Measurements from ENCODE around the gene HLCS. TPM values are rescaled to one million over a fixed set of nuclear protein-coding genes. Genes with fewer than 3 reads are reported as not detected.

HLCS gene
- total RNA-seq, 6 donors from 2014 or later = 15.3 to 34.6 (median 24.1) TPM

DNA sequence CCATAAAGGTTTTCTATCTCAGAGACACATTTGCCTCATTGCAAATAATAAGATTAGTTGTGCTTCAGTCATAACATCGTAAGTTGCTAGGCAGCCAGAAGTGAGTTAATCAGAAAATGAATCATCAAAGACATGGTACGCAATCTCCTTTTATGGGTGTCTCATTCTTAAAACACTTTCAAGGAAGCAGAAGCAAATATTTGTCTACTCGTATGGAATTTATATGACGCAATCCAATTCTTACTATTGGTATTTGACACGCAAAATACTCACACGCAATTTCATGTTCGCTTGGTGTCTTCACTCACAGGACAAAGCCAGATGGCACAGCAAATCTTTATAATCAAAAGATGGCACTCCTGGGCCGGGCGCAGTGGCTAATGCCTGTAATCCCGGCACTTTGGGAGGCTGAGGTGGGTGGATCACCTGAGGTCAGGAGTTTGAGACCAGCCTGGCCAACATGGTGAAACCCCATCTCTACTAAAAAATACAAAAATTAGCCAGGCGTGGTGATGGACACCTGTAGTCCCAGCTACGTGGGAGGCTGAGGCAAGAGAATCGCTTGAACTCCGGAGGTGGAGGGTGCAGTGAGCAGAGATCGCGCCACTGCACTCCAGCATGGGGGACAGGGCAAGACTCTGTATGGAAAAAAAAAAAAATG is 56.4 kb downstream of the HLCS start:
- DNase-seq = no peak
- 66 to 77% methylated on average over 16 of the region's 16 CpGs for WGBS, 2 donors
- Histone ChIP-seq H3K36me3 (no peaks in the 10 kb centered on the region), H3K4me3 (no peak overlapping the region), H3K4me1 (peaks cover 0 to 17% (median 1%) of the 10 kb centered on the region in 4 donors), H3K27me3 (no peaks in the 10 kb centered on the region), H3K27ac (no peak overlapping the region), H3K9me3 (no peaks in the 10 kb centered on the region)
- no peak for TF ChIP-seq POLR2A (IDR thresholded peaks at IDR 0.05)
- TF ChIP-seq CTCF (IDR thresholded peaks at IDR 0.05) = no peak
- TF ChIP-seq POLR2AphosphoS5 (IDR thresholded peaks at IDR 0.05) = no peak
- peak in 1 of 4 donors; percentile 57 for TF ChIP-seq EP300 (IDR thresholded peaks at IDR 0.05)
- ATAC-seq (ENCODE audit: low FRiP score in 2 of 2) = peak in 1 of 2 donors; percentile 82

GRCh38 chr21:36909423-36909822 is 57.0 kb downstream of the HLCS start:
- TF ChIP-seq POLR2AphosphoS5 (IDR thresholded peaks at IDR 0.05) (no peak), EP300 (IDR thresholded peaks at IDR 0.05) (no peak), CTCF (IDR thresholded peaks at IDR 0.05) (no peak), POLR2A (IDR thresholded peaks at IDR 0.05) (no peak)
- Histone ChIP-seq H3K4me3 (no peak overlapping the region), H3K27ac (no peak overlapping the region), H3K27me3 (no peaks in the 10 kb centered on the region), H3K36me3 (no peaks in the 10 kb centered on the region), H3K9me3 (no peaks in the 10 kb centered on the region), H3K4me1 (peaks cover 0 to 17% (median 1%) of the 10 kb centered on the region in 4 donors)
- DNase-seq = no peak
- 84 to 85% methylated on average over 5 of the region's 5 CpGs for WGBS, 2 donors
- ATAC-seq (ENCODE audit: low FRiP score in 2 of 2) = no peak

GRCh38 chr21:36908260-36908908 is 58.1 kb downstream of the HLCS start:
- no peak for ATAC-seq (ENCODE audit: low FRiP score in 2 of 2)
- TF ChIP-seq POLR2A (IDR thresholded peaks at IDR 0.05) (no peak), EP300 (IDR thresholded peaks at IDR 0.05) (no peak), POLR2AphosphoS5 (IDR thresholded peaks at IDR 0.05) (no peak), CTCF (IDR thresholded peaks at IDR 0.05) (no peak)

DNA sequence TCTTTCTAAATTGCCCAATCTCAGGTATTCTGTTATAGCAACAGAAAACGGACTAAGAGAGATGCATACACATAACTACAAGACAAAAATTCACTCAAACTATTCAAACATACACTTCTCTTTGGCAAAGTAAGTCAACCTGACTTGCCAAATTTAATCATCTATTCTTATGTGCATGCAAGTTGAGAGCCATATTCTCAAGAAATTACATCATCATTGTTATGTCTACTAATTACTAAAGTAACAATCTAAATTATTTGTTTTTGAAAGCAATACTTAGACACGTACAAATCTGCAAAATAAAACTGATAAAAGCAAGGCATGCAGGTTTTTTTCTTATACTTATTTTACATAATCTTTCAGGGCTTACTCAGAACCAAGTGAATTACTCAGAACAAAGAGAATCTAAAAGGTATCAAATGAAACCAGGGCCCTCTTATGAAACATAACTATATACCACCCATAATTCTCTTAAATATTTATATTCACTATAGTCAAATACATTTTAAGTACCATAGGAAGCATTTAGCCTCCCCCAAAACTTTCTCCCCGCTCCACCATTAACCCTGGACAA is 62.3 kb downstream of the HLCS start:
- no peak overlapping the region for H3K4me3 ChIP-seq
- no peaks in the 10 kb centered on the region for H3K4me1 ChIP-seq
- 74 to 79% methylated on average over 3 of the region's 3 CpGs for WGBS, 2 donors
- no peak for TF ChIP-seq POLR2AphosphoS5 (IDR thresholded peaks at IDR 0.05)
- no peak for TF ChIP-seq POLR2A (IDR thresholded peaks at IDR 0.05)
- ATAC-seq (ENCODE audit: low FRiP score in 2 of 2) (no peak), DNase-seq (no peak)
- H3K9me3 ChIP-seq = no peaks in the 10 kb centered on the region
- no peaks in the 10 kb centered on the region for H3K27me3 ChIP-seq
- no peak overlapping the region for H3K27ac ChIP-seq
- no peaks in the 10 kb centered on the region for H3K36me3 ChIP-seq

More at GRCh38 chr21:36908260-36908908, 58.1 kb downstream of the HLCS start:
- DNase-seq = no peak
- no peaks in the 10 kb centered on the region for H3K36me3 ChIP-seq
- peaks cover 0 to 17% (median 1%) of the 10 kb centered on the region in 4 donors for H3K4me1 ChIP-seq
- no peak overlapping the region for H3K4me3 ChIP-seq
- no peaks in the 10 kb centered on the region for H3K27me3 ChIP-seq
- 75 to 90% methylated on average over 3 of the region's 3 CpGs for WGBS, 2 donors
- no peaks in the 10 kb centered on the region for H3K9me3 ChIP-seq
- H3K27ac ChIP-seq = no peak overlapping the region

DNA sequence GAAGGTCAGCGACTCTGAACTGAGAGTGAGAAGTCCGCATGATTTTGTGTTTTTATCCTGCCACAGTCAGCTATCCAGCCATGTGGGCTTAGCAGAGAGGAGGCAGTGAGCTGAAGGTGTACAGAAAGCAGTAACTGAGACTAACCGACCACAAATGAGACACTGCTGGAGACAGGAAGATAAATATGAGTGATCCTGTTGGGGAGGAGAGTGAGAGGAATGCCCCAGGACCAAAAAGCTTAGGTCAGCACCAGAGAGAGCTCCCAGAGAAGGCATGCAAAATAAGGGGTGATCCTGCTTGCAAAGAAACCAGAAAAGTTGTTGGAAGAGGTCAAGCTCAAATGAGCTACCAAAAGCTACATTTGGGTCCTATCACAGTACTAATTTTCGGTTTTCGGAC is 63.7 kb downstream of the HLCS start:
- H3K9me3 ChIP-seq = no peaks in the 10 kb centered on the region
- TF ChIP-seq POLR2A (IDR thresholded peaks at IDR 0.05) (no peak), EP300 (IDR thresholded peaks at IDR 0.05) (no peak), CTCF (IDR thresholded peaks at IDR 0.05) (no peak), POLR2AphosphoS5 (IDR thresholded peaks at IDR 0.05) (no peak)
- no peaks in the 10 kb centered on the region for H3K27me3 ChIP-seq
- DNase-seq (no peak), ATAC-seq (ENCODE audit: low FRiP score in 2 of 2) (no peak)
- no peaks in the 10 kb centered on the region for H3K4me1 ChIP-seq
- H3K36me3 ChIP-seq = no peaks in the 10 kb centered on the region
- no peak overlapping the region for H3K27ac ChIP-seq
- WGBS, 2 donors = 76 to 89% methylated on average over 5 of the region's 5 CpGs
- H3K4me3 ChIP-seq = no peak overlapping the region
